GM19025 (cell line): ENCODE measurements around the gene ADAM10.

Experiments
- ATAC-seq: cut with Tn5 transposase; IDR thresholded peaks from one replicate; pipeline ENCODE4 v1.9.1; 2021; ENCODE audit warnings: mild to moderate bottlenecking, low read depth, moderate library complexity; ENCODE audit not compliant: unreplicated experiment

Gene ADAM10

GRCh38 chr15:58588096-58588495 is 161.4 kb downstream of the ADAM10 start:
- no peak for ATAC-seq

GRCh38 chr15:58587486-58587885 is 162.0 kb downstream of the ADAM10 start:
- no peak for ATAC-seq

- ATAC-seq, result no peak
Measured at GRCh38 chr15:58585693-58586443, 163.6 kb downstream of the ADAM10 start.

GRCh38 chr15:58584789-58585461 is 164.6 kb downstream of the ADAM10 start:
- no peak for ATAC-seq

- ATAC-seq, result no peak
Measured at GRCh38 chr15:58583171-58583908, 166.2 kb downstream of the ADAM10 start.

- ATAC-seq, result no peak
Measured at GRCh38 chr15:58582160-58582559, 167.3 kb downstream of the ADAM10 start.

GRCh38 chr15:58576657-58577056 is 172.8 kb downstream of the ADAM10 start:
- ATAC-seq, result no peak

- ATAC-seq, result no peak
Measured at GRCh38 chr15:58575045-58575786, 174.3 kb downstream of the ADAM10 start.

GRCh38 chr15:58574631-58575030 is 174.9 kb downstream of the ADAM10 start:
- ATAC-seq, result no peak

- no peak for ATAC-seq
Measured at GRCh38 chr15:58573270-58573669, 176.2 kb downstream of the ADAM10 start.

GRCh38 chr15:58572521-58572920 is 177.0 kb downstream of the ADAM10 start:
- no peak for ATAC-seq

- ATAC-seq, result no peak
Measured at GRCh38 chr15:58571491-58571890, 178.0 kb downstream of the ADAM10 start.

- no peak for ATAC-seq
Measured at GRCh38 chr15:58569455-58569854, 180.1 kb downstream of the ADAM10 start.

- ATAC-seq, result no peak
Measured at GRCh38 chr15:58568157-58568571, 181.3 kb downstream of the ADAM10 start.

GRCh38 chr15:58566029-58566428 is 183.5 kb downstream of the ADAM10 start:
- no peak for ATAC-seq

- ATAC-seq, result no peak
Measured at GRCh38 chr15:58565619-58566018, 183.9 kb downstream of the ADAM10 start.

GRCh38 chr15:58564981-58565380 is 184.5 kb downstream of the ADAM10 start:
- ATAC-seq, result no peak

- ATAC-seq, result no peak
Measured at GRCh38 chr15:58562135-58562534, 187.4 kb downstream of the ADAM10 start.

GRCh38 chr15:58561321-58561720 is 188.2 kb downstream of the ADAM10 start:
- ATAC-seq, result no peak

GRCh38 chr15:58559904-58560588 is 189.5 kb downstream of the ADAM10 start:
- no peak for ATAC-seq
